Retinal pigment epithelial cell (primary cell): ENCODE measurements around the gene COX14.
"Not testable (repeated sequence)": the region's sequence is repeated elsewhere in the genome, so short reads cannot be mapped to it uniquely, and the experiment has no call there.

Experiments used
- DNase-seq: peaks from one replicate; pipeline ENCODE4 v3.0.0-alpha.2; 2010; ENCODE audit warnings: low read depth
- H3K4me3 ChIP-seq: 2 replicates; pipeline ENCODE4 v1.5.1; 2011; ENCODE audit warnings: mild to moderate bottlenecking, low read length, control low read depth, moderate library complexity
- CTCF ChIP-seq: conservative IDR thresholded peaks from 2 replicates; pipeline ENCODE4 v1.5.1; 2011; ENCODE audit warnings: low read depth, low read length, control low read depth, inconsistent platforms

COX14 gene

GRCh38 chr12:50077099-50077498 lies 34.9 kb upstream of the COX14 start:
- no peak overlapping the region for H3K4me3 ChIP-seq
- DNase-seq, result no peak
- no peak for TF ChIP-seq CTCF

- no peak for TF ChIP-seq CTCF
- DNase-seq, result no peak
- no peak overlapping the region for H3K4me3 ChIP-seq
These were observed 33.8 kb upstream of the COX14 start for GRCh38 chr12:50078281-50078680.

- no peak for DNase-seq
- no peak for TF ChIP-seq CTCF
- H3K4me3 ChIP-seq, result no peak overlapping the region
These were observed 32.3 kb upstream of the COX14 start for GRCh38 chr12:50079771-50080170.

GRCh38 chr12:50081096-50081808 lies 30.8 kb upstream of the COX14 start:
- DNase-seq, result no peak
- H3K4me3 ChIP-seq, result no peak overlapping the region
- no peak for TF ChIP-seq CTCF

- DNase-seq, result no peak
- TF ChIP-seq CTCF, result no peak
- no peak overlapping the region for H3K4me3 ChIP-seq
These were observed 29.4 kb upstream of the COX14 start for GRCh38 chr12:50082644-50083043.

GRCh38 chr12:50083301-50083700 lies 28.7 kb upstream of the COX14 start:
- no peak overlapping the region for H3K4me3 ChIP-seq
- DNase-seq, result no peak

GRCh38 chr12:50084409-50084774 lies 27.6 kb upstream of the COX14 start:
- H3K4me3 ChIP-seq, result peak overlapping the region; percentile 91
- DNase-seq, result not testable (repeated sequence)

More at GRCh38 chr12:50083301-50083700, 28.7 kb upstream of the COX14 start:
- no peak for TF ChIP-seq CTCF
